Measurements from ENCODE around the gene SKA1.

SKA1 gene, protein sequence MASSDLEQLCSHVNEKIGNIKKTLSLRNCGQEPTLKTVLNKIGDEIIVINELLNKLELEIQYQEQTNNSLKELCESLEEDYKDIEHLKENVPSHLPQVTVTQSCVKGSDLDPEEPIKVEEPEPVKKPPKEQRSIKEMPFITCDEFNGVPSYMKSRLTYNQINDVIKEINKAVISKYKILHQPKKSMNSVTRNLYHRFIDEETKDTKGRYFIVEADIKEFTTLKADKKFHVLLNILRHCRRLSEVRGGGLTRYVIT

DNA sequence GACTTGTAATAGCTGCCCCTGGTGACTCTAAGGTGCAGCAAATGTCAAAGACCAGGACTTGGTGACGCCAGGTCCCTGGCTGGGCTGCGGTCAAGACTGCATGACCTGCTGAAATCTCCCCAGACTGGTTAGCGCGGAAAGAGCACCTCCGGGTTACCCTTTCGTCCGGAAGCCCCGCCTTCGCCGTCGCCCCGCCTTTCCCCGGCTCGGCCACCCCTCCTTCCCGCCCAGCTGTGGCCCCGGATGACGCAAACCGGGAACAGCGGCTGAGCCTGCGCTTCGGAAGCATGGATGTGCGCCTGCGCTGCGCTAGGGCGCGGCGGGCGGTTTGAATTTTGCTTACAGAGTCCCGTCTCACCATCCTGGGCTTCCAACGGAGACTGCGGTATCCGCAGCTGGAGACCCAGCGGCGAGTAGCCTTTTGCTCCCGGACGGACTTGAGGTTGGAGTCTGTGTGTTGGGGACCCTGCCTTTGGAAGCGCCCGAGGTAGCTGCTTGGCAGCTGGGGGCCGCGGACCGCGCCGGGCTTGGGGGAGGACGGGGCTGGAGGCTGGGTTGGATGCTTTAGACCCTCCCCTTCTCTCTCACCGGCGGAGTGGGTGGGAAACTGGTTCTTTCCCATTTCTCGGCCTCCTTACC is at the start of gene SKA1:
TSS of gene SKA1 (plus strand) at position 294 of the 639 bp plus-strand sequence. CDS start 785 bp downstream, outside the sequence.
- peak; percentile 58 for DNase-seq

DNA sequence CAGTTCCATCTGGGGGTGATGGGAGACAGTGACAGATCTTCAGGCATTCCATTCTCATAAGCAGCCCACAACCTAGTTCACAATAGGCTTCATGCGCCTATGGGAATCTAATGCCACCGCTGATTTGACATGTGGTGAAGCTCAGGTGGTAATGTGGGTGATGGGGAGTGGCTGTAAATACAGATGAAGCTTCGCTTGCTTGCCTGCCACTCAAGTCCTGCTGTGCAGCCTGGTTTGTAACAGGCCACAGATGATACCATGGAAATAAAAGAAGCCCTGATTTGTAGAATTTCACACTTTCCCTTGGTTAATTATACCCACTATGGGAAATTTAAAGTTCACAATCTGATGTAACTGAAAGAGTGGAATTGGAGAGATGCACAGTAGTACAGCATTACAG is 46.9 kb upstream of the SKA1 start:
- DNase-seq = no peak

DNA sequence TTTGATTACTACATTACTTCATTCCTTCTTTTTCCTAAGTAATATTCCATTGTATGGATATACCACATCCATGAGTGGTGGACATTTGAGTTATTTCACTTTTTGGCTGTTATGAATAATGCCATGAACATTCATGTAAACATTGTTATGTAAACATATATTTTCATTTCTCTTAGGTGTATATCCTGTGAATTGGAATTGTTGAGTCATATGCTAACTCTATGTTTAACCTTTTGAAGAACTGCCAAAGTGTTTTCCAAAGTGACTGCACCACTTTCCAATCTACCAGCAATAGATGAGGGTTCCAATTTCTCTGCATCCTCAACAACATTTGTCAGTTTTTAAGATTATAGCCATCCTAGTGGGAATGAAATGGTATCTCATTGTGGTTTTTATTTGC is 44.7 kb upstream of the SKA1 start:
- no peak for DNase-seq

GRCh38 chr18:50331691-50332090 is 43.2 kb upstream of the SKA1 start:
- DNase-seq = no peak

GRCh38 chr18:50334546-50335152 is 40.2 kb upstream of the SKA1 start:
- DNase-seq = no peak

GRCh38 chr18:50338122-50338521 is 36.7 kb upstream of the SKA1 start:
- DNase-seq = no peak

GRCh38 chr18:50338715-50339114 is 36.1 kb upstream of the SKA1 start:
- DNase-seq = no peak

- no peak for DNase-seq
These were observed 34.8 kb upstream of the SKA1 start for GRCh38 chr18:50340078-50340477.

GRCh38 chr18:50341443-50341842 is 33.4 kb upstream of the SKA1 start:
- DNase-seq = no peak

DNA sequence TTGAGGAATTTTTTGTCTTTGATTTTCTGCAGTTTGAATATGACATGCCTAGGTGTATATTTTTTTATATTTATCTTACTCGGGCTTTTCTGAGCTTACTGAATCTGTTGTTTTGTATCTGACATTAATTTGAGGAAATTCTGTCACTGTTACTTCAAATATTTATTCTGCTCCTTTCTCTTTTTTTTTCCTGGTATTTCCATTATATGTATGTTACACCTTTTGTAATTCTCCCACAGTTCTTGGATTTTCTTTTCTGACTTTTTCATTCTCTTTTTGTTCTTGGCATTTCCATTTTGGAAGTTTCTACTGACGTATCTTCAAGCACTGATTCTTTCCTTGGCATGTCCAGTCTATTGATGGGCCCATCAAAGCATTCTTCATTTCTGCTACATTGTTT is 24.1 kb upstream of the SKA1 start:
- DNase-seq = no peak

DNA sequence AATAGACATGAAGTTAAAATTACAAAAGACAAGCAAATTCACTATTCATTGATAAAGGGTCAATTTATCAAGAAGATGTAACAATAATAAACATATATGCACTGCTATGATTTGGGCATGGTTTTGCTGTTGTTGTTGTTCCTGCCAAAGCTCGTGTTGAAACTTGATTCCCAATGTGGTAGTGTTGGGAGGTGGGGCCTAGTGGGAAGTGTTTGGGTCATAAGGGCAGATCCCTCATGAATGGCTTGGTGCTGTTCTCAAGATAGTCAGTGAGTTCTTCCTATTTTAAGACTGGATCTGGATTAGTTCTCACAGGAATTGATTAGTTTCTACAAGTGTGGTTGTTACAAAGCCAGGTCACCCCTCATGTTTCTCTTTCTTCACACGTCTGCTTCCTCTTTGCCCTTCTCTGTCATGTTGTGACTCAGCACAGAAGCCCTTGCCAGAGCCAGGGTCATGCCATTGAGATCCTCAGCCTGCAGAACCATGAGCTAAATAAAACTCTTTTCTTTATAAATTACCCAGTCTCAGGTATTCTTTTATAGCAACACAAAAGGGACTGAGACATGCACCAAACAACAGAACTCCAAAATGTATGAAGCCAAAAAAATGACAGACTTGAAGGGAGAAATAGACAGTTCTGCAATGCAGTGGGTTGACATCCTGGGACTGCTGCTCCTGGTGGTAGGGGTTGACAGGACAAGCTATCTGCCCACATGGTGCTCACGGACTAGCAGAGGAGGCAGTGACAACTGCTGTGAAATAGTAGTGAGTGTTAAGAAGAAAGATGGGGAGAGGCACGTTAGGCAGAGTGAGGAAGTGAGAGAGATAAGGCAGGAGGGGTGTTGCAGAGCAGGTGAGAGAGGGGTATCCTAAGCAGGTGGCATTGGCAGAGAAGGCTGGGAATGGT is 18.6 kb upstream of the SKA1 start:
- no peak for DNase-seq

GRCh38 chr18:50358844-50359243 is 16.0 kb upstream of the SKA1 start:
- no peak for DNase-seq

DNA sequence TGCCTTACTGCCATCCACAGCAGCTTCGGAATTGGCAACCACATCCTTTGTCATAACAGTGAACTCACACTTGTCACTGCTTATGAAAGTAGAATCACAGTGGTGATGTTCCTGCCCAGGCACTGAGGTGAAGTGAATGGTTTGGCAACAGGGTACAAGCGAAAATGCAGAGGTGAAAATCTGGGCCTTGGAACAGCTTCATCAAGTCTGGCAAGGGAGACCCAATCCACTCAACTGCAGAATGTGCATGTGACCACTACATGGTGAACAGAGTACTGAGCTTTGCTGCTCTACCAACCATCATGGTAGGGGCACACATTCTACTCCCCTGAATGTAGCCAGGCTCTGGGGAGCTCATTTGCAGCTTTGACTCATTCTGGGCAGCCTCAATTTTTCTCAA is 15.0 kb upstream of the SKA1 start:
- DNase-seq = no peak

- no peak for DNase-seq
These were observed 14.2 kb upstream of the SKA1 start for GRCh38 chr18:50360611-50361010.

DNA sequence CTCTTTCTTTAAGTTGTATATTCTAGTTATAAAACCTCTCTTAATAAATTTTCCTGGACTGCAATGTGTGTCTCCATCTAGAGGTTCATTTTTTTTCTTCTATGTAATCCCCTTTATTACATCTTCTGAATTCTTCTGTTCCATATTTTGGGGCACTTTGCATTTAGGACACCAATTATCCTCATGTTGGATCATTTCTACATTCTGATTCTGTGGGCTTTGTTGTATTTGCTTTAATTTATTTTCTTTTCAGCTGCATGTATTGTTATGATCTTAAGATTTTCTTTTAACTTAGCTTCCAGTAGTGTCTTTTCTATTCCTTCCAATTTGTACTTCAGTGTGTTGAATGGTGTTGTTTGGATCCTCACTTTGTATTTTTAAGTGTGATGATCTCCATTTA is 5.2 kb upstream of the SKA1 start:
- no peak for DNase-seq

- no peak for DNase-seq
These were observed 2.1 kb upstream of the SKA1 start for GRCh38 chr18:50372743-50373142.

- DNase-seq = no peak
These were observed 1.2 kb upstream of the SKA1 start for GRCh38 chr18:50373561-50374219.

DNA sequence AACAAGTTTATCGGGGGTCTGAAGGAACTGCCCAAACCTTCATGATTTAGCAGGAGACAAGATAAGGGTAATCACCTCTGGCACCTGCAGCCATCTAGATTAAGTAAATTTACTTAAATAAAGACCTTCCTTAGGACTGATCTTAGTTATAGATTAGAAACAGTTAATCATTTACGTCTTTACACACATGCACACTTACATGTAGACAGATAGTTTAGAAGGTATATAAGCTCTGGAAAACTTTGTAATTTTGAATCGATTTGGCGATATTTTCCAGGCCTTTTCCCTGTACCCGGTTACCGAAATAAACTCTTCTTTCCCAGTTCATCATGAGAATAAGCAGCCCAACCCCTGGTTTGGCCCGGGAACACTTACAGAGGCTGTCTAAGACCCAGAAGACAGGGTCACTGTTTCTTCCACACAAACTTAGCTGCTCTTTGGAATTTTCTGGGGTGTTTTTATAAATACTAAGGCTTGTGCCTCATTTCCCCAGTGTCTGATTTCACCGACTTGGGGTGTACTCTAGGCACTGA is 560 bp upstream of the SKA1 start:
- no peak for DNase-seq

- no peak for DNase-seq
These were observed 2.4 kb downstream of the SKA1 start for GRCh38 chr18:50377061-50377798.

GRCh38 chr18:50388988-50389387 is 14.1 kb downstream of the SKA1 start:
- no peak for DNase-seq

- DNase-seq = no peak
These were observed 19.0 kb downstream of the SKA1 start for GRCh38 chr18:50393802-50394201.

GRCh38 chr18:50395093-50395492 is 20.2 kb downstream of the SKA1 start:
- DNase-seq = no peak

All from GOT3 (cell line).